ENCODE measurements around the gene PDE9A. TPM values are rescaled to one million over a fixed set of nuclear protein-coding genes. Genes with fewer than 3 reads are reported as not detected.

PDE9A gene
- total RNA-seq, 1 experiment from 2014 or later: 8.4 TPM

- no peak for DNase-seq
- Histone ChIP-seq H3K4me1 (replicated peaks; ENCODE audit: insufficient read depth) (no peaks in the 10 kb centered on the region), H3K79me2 (ENCODE audit: low read depth) (no peaks in the 10 kb centered on the region), H3K36me3 (ENCODE audit: low read depth) (no peaks in the 10 kb centered on the region), H3K27ac (no peak overlapping the region), H3K4me3 (no peak overlapping the region), H3K27me3 (ENCODE audit: insufficient read depth, low read depth) (no peaks in the 10 kb centered on the region), H3K9me3 (ENCODE audit: insufficient read depth, low read depth) (no peaks in the 10 kb centered on the region), H3F3A (ENCODE audit: insufficient read depth, low read depth) (no peaks in the 10 kb centered on the region), H4K20me1 (ENCODE audit: insufficient read depth) (no peaks in the 10 kb centered on the region), H2AFZ (no peak overlapping the region), H3K9me2 (ENCODE audit: insufficient read depth) (no peaks in the 10 kb centered on the region), H3K4me2 (no peak overlapping the region)
- no TSS peak for BruUV-seq (replicated peaks)
- CTCF ChIA-PET: no interaction called here
- TF ChIP-seq EZH2 (IDR thresholded peaks at IDR 0.05; ENCODE audit: low read depth): no peak
- POLR2A ChIA-PET (ENCODE audit: unreplicated experiment): no interaction called here
- intact Hi-C loops (cut with micrococcal nuclease; ENCODE audit: unreplicated experiment): no loop called here
Measured at GRCh38 chr21:42744520-42745445, 91.4 kb downstream of the PDE9A start.

GRCh38 chr21:42745511-42746239 lies 92.3 kb downstream of the PDE9A start:
- POLR2A ChIA-PET (ENCODE audit: unreplicated experiment): no interaction called here

GRCh38 chr21:42746240-42746592 lies 92.8 kb downstream of the PDE9A start:
- Histone ChIP-seq H3K9me3 (ENCODE audit: insufficient read depth, low read depth) (no peaks in the 10 kb centered on the region), H3K9me2 (ENCODE audit: insufficient read depth) (no peaks in the 10 kb centered on the region), H4K20me1 (ENCODE audit: insufficient read depth) (no peaks in the 10 kb centered on the region), H3K79me2 (ENCODE audit: low read depth) (no peaks in the 10 kb centered on the region), H3K27me3 (ENCODE audit: insufficient read depth, low read depth) (no peaks in the 10 kb centered on the region), H3K4me2 (no peak overlapping the region), H3K36me3 (ENCODE audit: low read depth) (no peaks in the 10 kb centered on the region), H2AFZ (no peak overlapping the region), H3F3A (ENCODE audit: insufficient read depth, low read depth) (no peaks in the 10 kb centered on the region), H3K4me1 (replicated peaks; ENCODE audit: insufficient read depth) (no peaks in the 10 kb centered on the region), H3K27ac (no peak overlapping the region), H3K4me3 (no peak overlapping the region)
- POLR2A ChIA-PET (ENCODE audit: unreplicated experiment): no interaction called here
- CTCF ChIA-PET: no interaction called here
- intact Hi-C loops (cut with micrococcal nuclease; ENCODE audit: unreplicated experiment): no loop called here
- TF ChIP-seq CTCF (conservative IDR thresholded peaks at IDR 0.05): no peak
- TF ChIP-seq EZH2 (IDR thresholded peaks at IDR 0.05; ENCODE audit: low read depth): no peak
- no TSS peak for BruUV-seq (replicated peaks)
- DNase-seq: no peak

More at GRCh38 chr21:42745511-42746239, 92.3 kb downstream of the PDE9A start:
- Histone ChIP-seq H3K27ac (no peak overlapping the region), H4K20me1 (ENCODE audit: insufficient read depth) (no peaks in the 10 kb centered on the region), H3K4me2 (no peak overlapping the region), H3K27me3 (ENCODE audit: insufficient read depth, low read depth) (no peaks in the 10 kb centered on the region), H3K9me2 (ENCODE audit: insufficient read depth) (no peaks in the 10 kb centered on the region), H3K4me1 (replicated peaks; ENCODE audit: insufficient read depth) (no peaks in the 10 kb centered on the region), H3K36me3 (ENCODE audit: low read depth) (no peaks in the 10 kb centered on the region), H3F3A (ENCODE audit: insufficient read depth, low read depth) (no peaks in the 10 kb centered on the region), H3K9me3 (ENCODE audit: insufficient read depth, low read depth) (no peaks in the 10 kb centered on the region), H3K4me3 (no peak overlapping the region), H3K79me2 (ENCODE audit: low read depth) (no peaks in the 10 kb centered on the region), H2AFZ (no peak overlapping the region)
- BruUV-seq (replicated peaks): no TSS peak
- no peak for TF ChIP-seq CTCF (conservative IDR thresholded peaks at IDR 0.05)
- TF ChIP-seq EZH2 (IDR thresholded peaks at IDR 0.05; ENCODE audit: low read depth): no peak
- intact Hi-C loops (cut with micrococcal nuclease; ENCODE audit: unreplicated experiment): no loop called here
- CTCF ChIA-PET: no interaction called here
- DNase-seq: no peak
